MCF 10A (cell line): ENCODE results near the gene CD84. TPM values are rescaled to one million over a fixed set of nuclear protein-coding genes. Genes with fewer than 3 reads are reported as not detected.

ENCODE experiments used
- BruUV-seq: library from RNA; stranded (reverse); fragments of 400-500 nt; replicated peaks from 2 replicates; lab custom pipeline; 2021; lab: Mats Ljungman, UMichigan
- CTCF ChIA-PET: fragments of 300-600 bp; sonication (Branson Sonifier 250); formaldehyde crosslinking; extraction: SDS; loops from one replicate; lab custom pipeline; 2021; ENCODE audit warnings: antibody characterized with exemption, inconsistent platforms; lab: Yijun Ruan, JAX
- POLR2A ChIA-PET: fragments of 300-600, 350-650 bp; sonication (Branson Sonifier 250); formaldehyde crosslinking; extraction: SDS; loops from one replicate; lab custom pipeline; 2020; ENCODE audit warnings: antibody characterized with exemption, inconsistent platforms; lab: Yijun Ruan, JAX
- DNase-seq: peaks from one replicate; pipeline ENCODE4 v3.0.0-alpha.2; 2018; ENCODE audit not compliant: unreplicated experiment
- H3K27ac Mint-ChIP-seq: one replicate; pipeline ENCODE4 v1.8.0; 2022; ENCODE audit warnings: mild to moderate bottlenecking, low read depth, mixed read lengths; ENCODE audit not compliant: unreplicated experiment
- H3K27me3 Mint-ChIP-seq: one replicate; pipeline ENCODE4 v1.8.0; 2022; ENCODE audit warnings: mixed read lengths; ENCODE audit not compliant: insufficient read depth, unreplicated experiment
- H3K36me3 Mint-ChIP-seq: one replicate; pipeline ENCODE4 v1.8.0; 2022; ENCODE audit warnings: mild to moderate bottlenecking, moderate library complexity, mixed read lengths; ENCODE audit not compliant: insufficient read depth, unreplicated experiment
- H3K4me1 Mint-ChIP-seq: one replicate; pipeline ENCODE4 v1.8.0; 2022; ENCODE audit warnings: mixed read lengths; ENCODE audit not compliant: insufficient read depth, unreplicated experiment
- H3K4me3 Mint-ChIP-seq: one replicate; pipeline ENCODE4 v1.8.0; 2022; ENCODE audit warnings: mild to moderate bottlenecking, moderate library complexity, mixed read lengths; ENCODE audit not compliant: unreplicated experiment
- H3K9me3 Mint-ChIP-seq: one replicate; pipeline ENCODE4 v1.8.0; 2022; ENCODE audit warnings: mixed read lengths; ENCODE audit not compliant: unreplicated experiment
- CTCF ChIP-seq: fragments of 200-600 bp; IDR thresholded peaks from one replicate; pipeline ENCODE4 v1.8.0; 2022; ENCODE audit warnings: antibody characterized with exemption, mild to moderate bottlenecking; ENCODE audit not compliant: unreplicated experiment
- intact Hi-C: fragments of 100-400 bp; cut with micrococcal nuclease; formaldehyde crosslinking; loops from 2 replicates; pipeline ENCODE4 v1.14.1; 2022
- total RNA-seq: library from RNA; stranded (reverse); gene quantifications from 2 replicates; pipeline ENCODE4 v1.2.3, GENCODE V29; 2022

CD84 gene
- total RNA-seq, 1 experiment from 2014 or later, result not detected

- Mint-ChIP-seq H3K4me3 (no peak overlapping the region), H3K4me1 (no peaks in the 10 kb centered on the region)
These were observed 34.6 kb downstream of the CD84 start for GRCh38 chr1:160544647-160545046.

GRCh38 chr1:160542303-160542945 lies 36.9 kb downstream of the CD84 start:
- Mint-ChIP-seq H3K27ac (no peak overlapping the region), H3K9me3 (no peaks in the 10 kb centered on the region), H3K27me3 (no peaks in the 10 kb centered on the region), H3K4me1 (peaks cover 7% of the 10 kb centered on the region), H3K4me3 (no peak overlapping the region), H3K36me3 (no peaks in the 10 kb centered on the region)
- intact Hi-C loops, result no loop called here
- CTCF ChIA-PET, result interaction anchor here (1.2 to 2.6 kb wide), 3 partner anchors 14 to 114 kb away, joined by 3 to 14 read pairs (median 3); no protein-coding TSS in a partner anchor
- POLR2A ChIA-PET, result interaction anchor here (0.5 kb wide), 1 partner anchor 44 kb away, joined by 3 read pairs; no protein-coding TSS in a partner anchor
- TF ChIP-seq CTCF, result no peak
- DNase-seq, result no peak
- no TSS peak for BruUV-seq

More at GRCh38 chr1:160544647-160545046, 34.6 kb downstream of the CD84 start:
- POLR2A ChIA-PET, result interaction anchor here (0.9 kb wide), 1 partner anchor 20 kb away, joined by 3 read pairs; no protein-coding TSS in a partner anchor
- Mint-ChIP-seq H3K27me3 (no peaks in the 10 kb centered on the region), H3K36me3 (no peaks in the 10 kb centered on the region), H3K9me3 (no peaks in the 10 kb centered on the region), H3K27ac (no peak overlapping the region)
- intact Hi-C loops, result loop anchor here (1.0 to 2.0 kb wide), 2 partner anchors 62 to 116 kb away; no protein-coding TSS in a partner anchor
- peak; percentile 41 for TF ChIP-seq CTCF
- CTCF ChIA-PET, result interaction anchor here (0.5 to 2.8 kb wide), 23 partner anchors 9 to 191 kb away, joined by 3 to 21 read pairs (median 4); no protein-coding TSS in a partner anchor
- peak; percentile 40 for DNase-seq
- no TSS peak for BruUV-seq

GRCh38 chr1:160541622-160542302 lies 37.5 kb downstream of the CD84 start:
- BruUV-seq, result no TSS peak
- ChIA-PET CTCF (interaction anchor here (1.0 to 1.5 kb wide), 3 partner anchors 9 to 113 kb away, joined by 3 to 4 read pairs (median 3); no protein-coding TSS in a partner anchor), POLR2A (no interaction called here)
- H3K4me1 Mint-ChIP-seq, result peaks cover 7% of the 10 kb centered on the region
- H3K27ac Mint-ChIP-seq, result no peak overlapping the region
- DNase-seq, result no peak
- no peaks in the 10 kb centered on the region for H3K27me3 Mint-ChIP-seq
- no peak overlapping the region for H3K4me3 Mint-ChIP-seq
- no peaks in the 10 kb centered on the region for H3K9me3 Mint-ChIP-seq
- H3K36me3 Mint-ChIP-seq, result no peaks in the 10 kb centered on the region
- TF ChIP-seq CTCF, result no peak
- intact Hi-C loops, result no loop called here

- no peak for TF ChIP-seq CTCF
- intact Hi-C loops, result no loop called here
- Mint-ChIP-seq H3K27ac (no peak overlapping the region), H3K4me1 (peaks cover 7% of the 10 kb centered on the region), H3K36me3 (no peaks in the 10 kb centered on the region), H3K4me3 (no peak overlapping the region), H3K27me3 (no peaks in the 10 kb centered on the region), H3K9me3 (peaks cover 4% of the 10 kb centered on the region)
- no peak for DNase-seq
- BruUV-seq, result no TSS peak
- POLR2A ChIA-PET, result interaction anchor here (0.6 kb wide), 1 partner anchor 23 kb away, joined by 3 read pairs; no protein-coding TSS in a partner anchor
- CTCF ChIA-PET, result interaction anchor here (0.5 to 1.4 kb wide), 8 partner anchors 10 to 668 kb away, joined by 3 to 4 read pairs (median 4); no protein-coding TSS in a partner anchor
These were observed 38.5 kb downstream of the CD84 start for GRCh38 chr1:160540859-160541233.
